ENCODE measurements around the gene ZNF408. TPM values are rescaled to one million over a fixed set of nuclear protein-coding genes. Genes with fewer than 3 reads are reported as not detected.

ZNF408 gene
- total RNA-seq, 2 experiments from 2014 or later: 9.2 to 9.7 TPM

DNA sequence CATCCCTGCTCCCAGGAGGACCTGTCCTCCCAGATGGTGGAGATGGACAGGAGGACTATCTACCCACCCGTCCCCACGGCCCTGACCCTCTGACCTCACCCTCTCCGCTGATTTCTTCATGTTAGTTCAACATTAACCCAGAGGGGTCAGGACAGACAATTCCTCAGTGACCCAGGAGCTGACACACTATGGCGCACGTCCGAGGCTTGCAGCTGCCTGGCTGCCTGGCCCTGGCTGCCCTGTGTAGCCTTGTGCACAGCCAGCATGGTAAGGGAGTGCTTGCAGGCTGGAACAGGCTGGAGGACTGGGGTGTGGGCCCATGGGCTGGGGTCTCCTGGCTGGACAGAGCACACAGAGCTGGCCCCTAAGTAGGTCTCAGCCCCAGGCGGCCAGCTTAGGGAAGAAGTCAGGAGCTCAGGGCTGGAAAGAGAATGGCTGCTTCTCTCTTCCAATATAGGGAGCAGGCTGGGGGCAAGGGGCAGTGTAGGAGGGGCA is 18.3 kb downstream of the ZNF408 start, which contains the start of gene F2:
TSS of gene F2 (plus strand) at position 166 of the 495 bp plus-strand sequence. CDS start at position 189, 23 bp downstream.
- ChIA-PET CTCF (no interaction called here), POLR2A (interaction anchor here (1.0 kb wide), 1 partner anchor 14 kb away, joined by 3 read pairs; no protein-coding TSS in a partner anchor)
- H3K27me3 Mint-ChIP-seq: no peaks in the 10 kb centered on the region
- H3K4me3 Mint-ChIP-seq: no peak within 1 kb of the TSS
- TF ChIP-seq, protein P1, sequence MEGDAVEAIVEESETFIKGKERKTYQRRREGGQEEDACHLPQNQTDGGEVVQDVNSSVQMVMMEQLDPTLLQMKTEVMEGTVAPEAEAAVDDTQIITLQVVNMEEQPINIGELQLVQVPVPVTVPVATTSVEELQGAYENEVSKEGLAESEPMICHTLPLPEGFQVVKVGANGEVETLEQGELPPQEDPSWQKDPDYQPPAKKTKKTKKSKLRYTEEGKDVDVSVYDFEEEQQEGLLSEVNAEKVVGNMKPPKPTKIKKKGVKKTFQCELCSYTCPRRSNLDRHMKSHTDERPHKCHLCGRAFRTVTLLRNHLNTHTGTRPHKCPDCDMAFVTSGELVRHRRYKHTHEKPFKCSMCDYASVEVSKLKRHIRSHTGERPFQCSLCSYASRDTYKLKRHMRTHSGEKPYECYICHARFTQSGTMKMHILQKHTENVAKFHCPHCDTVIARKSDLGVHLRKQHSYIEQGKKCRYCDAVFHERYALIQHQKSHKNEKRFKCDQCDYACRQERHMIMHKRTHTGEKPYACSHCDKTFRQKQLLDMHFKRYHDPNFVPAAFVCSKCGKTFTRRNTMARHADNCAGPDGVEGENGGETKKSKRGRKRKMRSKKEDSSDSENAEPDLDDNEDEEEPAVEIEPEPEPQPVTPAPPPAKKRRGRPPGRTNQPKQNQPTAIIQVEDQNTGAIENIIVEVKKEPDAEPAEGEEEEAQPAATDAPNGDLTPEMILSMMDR (IDR thresholded peaks at IDR 0.05): no peak
- DNase-seq (no peak), ATAC-seq (no peak)
- H3K4me1 Mint-ChIP-seq (ENCODE audit: low read depth): peaks cover 6% of the 10 kb centered on the region
- intact Hi-C loops (cut with micrococcal nuclease): no loop called here
- no peak within 1 kb of the TSS for H3K27ac Mint-ChIP-seq
- H3K36me3 Mint-ChIP-seq (ENCODE audit: low read depth): no peaks in the 10 kb centered on the region
- no peaks in the 10 kb centered on the region for H3K9me3 Mint-ChIP-seq

DNA sequence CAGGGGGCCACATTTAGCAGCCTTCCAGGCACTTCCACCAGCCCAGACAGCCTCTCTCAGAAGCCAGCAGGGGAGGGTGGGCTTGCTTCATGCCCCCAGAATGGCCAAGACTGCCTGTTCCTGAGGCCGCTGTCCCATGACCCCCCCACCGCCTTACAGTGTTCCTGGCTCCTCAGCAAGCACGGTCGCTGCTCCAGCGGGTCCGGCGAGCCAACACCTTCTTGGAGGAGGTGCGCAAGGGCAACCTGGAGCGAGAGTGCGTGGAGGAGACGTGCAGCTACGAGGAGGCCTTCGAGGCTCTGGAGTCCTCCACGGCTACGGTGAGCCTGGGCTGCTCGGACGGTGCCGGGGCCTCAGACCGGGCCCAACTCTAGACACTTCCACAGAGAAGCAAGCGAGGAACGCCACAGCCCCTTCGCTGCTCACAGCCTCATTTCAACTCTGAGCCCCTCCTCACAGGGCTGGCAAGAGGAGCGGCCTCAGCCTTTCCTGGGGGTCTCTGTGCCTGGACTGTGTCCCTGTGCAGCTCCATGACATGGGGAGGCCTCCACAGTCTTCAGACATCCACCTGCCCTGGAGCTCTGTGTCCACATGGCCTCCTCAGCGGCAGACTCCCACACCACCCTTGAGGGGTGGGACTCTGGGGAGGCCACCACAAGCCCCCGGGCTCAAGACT is 18.9 kb downstream of the ZNF408 start:
- ChIA-PET CTCF (no interaction called here), POLR2A (interaction anchor here (1.0 kb wide), 1 partner anchor 15 kb away, joined by 3 read pairs; no protein-coding TSS in a partner anchor)
- Mint-ChIP-seq H3K27ac (no peak overlapping the region), H3K9me3 (no peaks in the 10 kb centered on the region), H3K4me3 (no peak overlapping the region), H3K27me3 (no peaks in the 10 kb centered on the region), H3K4me1 (ENCODE audit: low read depth) (peaks cover 6% of the 10 kb centered on the region), H3K36me3 (ENCODE audit: low read depth) (no peaks in the 10 kb centered on the region)
- TF ChIP-seq, protein P1 (IDR thresholded peaks at IDR 0.05): no peak
- DNase-seq (no peak), ATAC-seq (no peak)
- intact Hi-C loops (cut with micrococcal nuclease): no loop called here

DNA sequence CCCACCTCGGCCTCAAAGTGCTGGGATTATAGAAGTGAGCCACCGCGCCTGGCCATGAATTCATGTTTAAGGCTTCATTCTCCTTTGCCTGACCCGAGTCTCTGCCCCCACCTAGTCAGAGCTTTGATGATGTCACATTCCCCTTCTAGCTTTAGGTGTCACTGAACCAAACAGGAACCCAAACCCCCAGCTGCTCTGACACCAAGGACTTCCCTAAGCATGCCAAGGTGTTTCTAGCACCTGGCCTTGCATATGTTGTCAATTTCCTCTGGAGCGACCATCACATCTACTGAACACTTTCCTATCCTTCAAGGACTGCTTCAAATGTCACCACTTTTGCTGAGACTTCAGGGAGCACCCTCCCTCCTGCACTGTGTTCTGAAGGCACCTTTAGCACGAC is 20.5 kb downstream of the ZNF408 start:
- Mint-ChIP-seq H3K4me1 (ENCODE audit: low read depth) (peaks cover 6% of the 10 kb centered on the region), H3K27me3 (no peaks in the 10 kb centered on the region), H3K4me3 (no peak overlapping the region), H3K27ac (no peak overlapping the region), H3K36me3 (ENCODE audit: low read depth) (no peaks in the 10 kb centered on the region), H3K9me3 (no peaks in the 10 kb centered on the region)
- intact Hi-C loops (cut with micrococcal nuclease): no loop called here
- no peak for DNase-seq
- TF ChIP-seq, protein P1 (IDR thresholded peaks at IDR 0.05): no peak
- no peak for ATAC-seq
- ChIA-PET POLR2A (no interaction called here), CTCF (no interaction called here)

DNA sequence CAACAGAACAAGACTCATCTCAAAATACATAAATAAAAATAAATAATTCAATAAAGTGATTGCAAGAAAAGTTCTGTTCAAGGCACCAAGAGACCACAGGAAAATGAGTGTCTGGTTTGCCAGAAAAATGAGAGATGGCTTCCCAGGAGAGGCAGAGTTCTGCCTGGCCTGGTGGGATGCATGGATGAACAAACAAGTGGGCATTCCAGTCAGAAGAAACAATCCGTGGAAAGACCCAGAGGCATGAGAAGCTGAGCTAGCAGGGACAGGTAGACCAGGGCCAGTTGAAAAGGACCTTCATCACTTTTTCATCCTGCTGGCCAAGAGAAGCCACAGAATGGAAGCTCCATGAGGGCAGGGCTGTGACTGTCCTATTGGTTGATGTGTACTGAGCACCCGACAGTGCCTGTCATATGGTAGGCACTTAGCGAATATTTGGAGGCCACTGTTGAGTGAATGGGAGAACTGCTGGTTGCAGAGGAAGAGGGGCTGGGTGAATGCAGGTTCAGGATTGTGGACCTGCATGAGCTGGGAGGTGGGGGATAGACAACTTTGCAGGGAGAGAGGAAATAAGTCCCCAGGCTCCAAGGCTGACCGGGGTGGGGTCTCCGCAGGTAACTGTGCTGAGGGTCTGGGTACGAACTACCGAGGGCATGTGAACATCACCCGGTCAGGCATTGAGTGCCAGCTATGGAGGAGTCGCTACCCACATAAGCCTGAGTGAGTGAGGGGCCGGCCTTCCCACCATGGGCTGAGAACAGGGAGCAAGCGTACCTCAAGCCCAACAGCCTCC is 21.9 kb downstream of the ZNF408 start:
- CTCF ChIA-PET: no interaction called here
- H3K27me3 Mint-ChIP-seq: no peaks in the 10 kb centered on the region
- POLR2A ChIA-PET: no interaction called here
- TF ChIP-seq, protein P1 (IDR thresholded peaks at IDR 0.05): no peak
- intact Hi-C loops (cut with micrococcal nuclease): no loop called here
- H3K9me3 Mint-ChIP-seq: no peaks in the 10 kb centered on the region
- no peak overlapping the region for H3K27ac Mint-ChIP-seq
- no peaks in the 10 kb centered on the region for H3K36me3 Mint-ChIP-seq (ENCODE audit: low read depth)
- peaks cover 6% of the 10 kb centered on the region for H3K4me1 Mint-ChIP-seq (ENCODE audit: low read depth)
- ATAC-seq: no peak
- no peak for DNase-seq
- H3K4me3 Mint-ChIP-seq: no peak overlapping the region

DNA sequence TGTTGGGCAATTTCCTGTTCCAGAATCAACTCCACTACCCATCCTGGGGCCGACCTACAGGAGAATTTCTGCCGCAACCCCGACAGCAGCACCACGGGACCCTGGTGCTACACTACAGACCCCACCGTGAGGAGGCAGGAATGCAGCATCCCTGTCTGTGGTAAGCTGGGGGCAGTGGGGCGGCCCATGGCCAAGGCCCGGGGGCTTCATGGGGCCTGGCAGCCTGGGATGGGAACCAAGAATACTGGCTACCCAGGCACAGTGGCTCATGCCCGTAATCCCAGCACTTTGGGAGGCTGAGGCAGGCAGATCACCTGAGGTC is 22.5 kb downstream of the ZNF408 start:
- CTCF ChIA-PET: no interaction called here
- POLR2A ChIA-PET: no interaction called here
- Mint-ChIP-seq H3K36me3 (ENCODE audit: low read depth) (no peaks in the 10 kb centered on the region), H3K27ac (no peak overlapping the region), H3K27me3 (no peaks in the 10 kb centered on the region), H3K9me3 (no peaks in the 10 kb centered on the region), H3K4me3 (no peak overlapping the region), H3K4me1 (ENCODE audit: low read depth) (peaks cover 3% of the 10 kb centered on the region)
- intact Hi-C loops (cut with micrococcal nuclease): no loop called here
- ATAC-seq: no peak
- TF ChIP-seq, protein P1 (IDR thresholded peaks at IDR 0.05): no peak
- no peak for DNase-seq

Data from activated CD8-positive, alpha-beta T cell treated with anti-CD3 and anti-CD28 coated beads for 36 hours (primary cell).